ENCODE measurements around the gene JPH3.

DNA sequence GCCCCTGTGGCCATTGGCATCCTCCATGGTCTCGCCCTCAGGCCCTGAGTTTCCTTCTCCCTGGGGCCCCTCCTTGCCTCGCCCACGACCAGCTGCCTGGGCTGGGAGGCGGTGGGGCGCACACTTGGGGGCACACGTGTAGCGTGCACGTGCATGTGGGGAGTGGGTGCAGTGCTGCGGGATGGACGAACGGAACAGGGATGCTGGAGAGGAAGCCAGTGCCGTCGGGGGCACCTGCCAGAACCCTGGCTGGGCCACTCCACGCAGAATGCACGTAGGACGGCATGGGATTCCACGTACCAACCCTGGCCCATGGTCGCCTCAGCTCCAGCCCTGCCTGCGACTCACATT lies 83.1 kb downstream of the JPH3 start:
- TF ChIP-seq GATA2 (IDR thresholded peaks at IDR 0.05; ENCODE audit: low read depth, low read length) = no peak
- no peak for TF ChIP-seq GATA3 (IDR thresholded peaks at IDR 0.05; ENCODE audit: low read depth, low read length)

Measured in SH-SY5Y (cell line).